Glutamatergic neuron (in vitro differentiated cells): Measurements from ENCODE around the gene XPOT. TPM values are rescaled to one million over a fixed set of nuclear protein-coding genes. Genes with fewer than 3 reads are reported as not detected.

Experiments
- DNase-seq: peaks from one replicate; pipeline ENCODE4 v3.0.0; 2022
- H3K27ac Mint-ChIP-seq: one replicate; pipeline ENCODE4 v1.8.0; 2020; ENCODE audit warnings: mild to moderate bottlenecking, mixed read lengths, inconsistent platforms; ENCODE audit not compliant: unreplicated experiment
- H3K27me3 Mint-ChIP-seq: one replicate; pipeline ENCODE4 v1.8.0; 2020; ENCODE audit warnings: mild to moderate bottlenecking, moderate library complexity, mixed read lengths, inconsistent platforms; ENCODE audit not compliant: unreplicated experiment
- H3K36me3 Mint-ChIP-seq: one replicate; pipeline ENCODE4 v1.8.0; 2020; ENCODE audit warnings: mild to moderate bottlenecking, mixed read lengths, inconsistent platforms; ENCODE audit not compliant: unreplicated experiment
- H3K4me1 Mint-ChIP-seq: one replicate; pipeline ENCODE4 v1.8.0; 2020; ENCODE audit warnings: mild to moderate bottlenecking, low read depth, mixed read lengths, inconsistent platforms; ENCODE audit not compliant: unreplicated experiment
- H3K4me3 Mint-ChIP-seq: one replicate; pipeline ENCODE4 v1.8.0; 2020; ENCODE audit warnings: mild to moderate bottlenecking, mixed read lengths, inconsistent platforms; ENCODE audit not compliant: unreplicated experiment
- H3K9me3 Mint-ChIP-seq: one replicate; pipeline ENCODE4 v1.8.0; 2020; ENCODE audit warnings: mild to moderate bottlenecking, moderate library complexity, mixed read lengths, inconsistent platforms; ENCODE audit not compliant: unreplicated experiment
- total RNA-seq: library from RNA; stranded (reverse); fragmentation: NEBNext Ultra II Directional; extraction: Animal tissue kit (Norgen Biotek cat#: 25700); gene quantifications from one replicate; pipeline ENCODE4 v1.2.1, GENCODE V29; 2021; ENCODE audit not compliant: unreplicated experiment
- TF ChIP-seq, protein P1 (sequence below): fragments of 200-600 bp; sonication (generic); IDR thresholded peaks from one replicate; pipeline ENCODE4 v1.5.0; 2021; ENCODE audit not compliant: partially characterized antibody, unreplicated experiment

XPOT gene
- total RNA-seq, 1 donor from 2014 or later: 108 TPM

DNA sequence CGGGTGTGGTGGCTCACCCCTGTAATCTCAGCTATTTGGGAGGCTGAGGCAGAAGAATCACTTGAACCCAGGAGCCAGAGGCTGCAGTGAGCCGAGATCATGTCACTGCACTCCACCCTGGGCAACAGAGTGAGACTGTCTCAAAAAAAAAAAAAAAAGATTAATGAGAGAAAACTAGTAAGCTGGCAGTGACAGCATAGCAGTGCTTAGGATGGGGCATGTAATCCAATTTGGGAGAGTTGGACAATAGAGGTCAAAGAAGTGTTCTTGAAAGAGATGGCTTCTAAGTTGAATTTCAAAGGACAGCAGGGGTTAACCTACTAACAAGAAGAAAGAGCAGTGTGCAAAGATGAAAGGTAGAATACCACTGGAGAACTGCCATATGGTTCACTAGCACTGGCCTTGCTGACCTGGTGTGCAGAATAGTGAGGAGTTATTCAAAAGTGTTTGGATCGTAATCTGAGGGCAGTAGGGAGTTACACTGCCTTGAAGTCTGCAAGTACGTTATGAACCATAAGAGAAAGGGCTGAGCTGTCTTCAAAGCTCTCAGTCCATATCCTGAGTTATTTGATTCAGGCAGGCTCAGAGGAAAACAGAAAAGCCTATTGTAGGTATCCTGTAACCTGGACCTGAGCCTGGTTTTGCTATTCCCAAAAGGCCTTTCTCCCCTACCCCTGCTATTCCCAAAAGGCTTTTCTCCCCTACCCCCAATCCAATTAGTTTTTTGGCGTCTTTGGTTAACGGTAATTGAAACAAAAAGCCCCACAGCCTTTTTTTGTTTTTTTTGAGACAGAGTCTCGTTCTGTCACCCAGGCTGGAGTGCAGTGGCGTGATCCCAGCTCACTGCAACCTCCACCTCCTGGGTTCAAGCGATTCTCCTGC, 3.4 kb downstream of the XPOT start:
- Mint-ChIP-seq H3K27ac (peak overlapping the region; percentile 3), H3K9me3 (peaks cover 8% of the 10 kb centered on the region), H3K4me3 (no peak overlapping the region), H3K27me3 (peaks cover 15% of the 10 kb centered on the region), H3K36me3 (peaks cover 3% of the 10 kb centered on the region), H3K4me1 (peaks cover 4% of the 10 kb centered on the region)
- DNase-seq: no peak
- TF ChIP-seq, protein P1, sequence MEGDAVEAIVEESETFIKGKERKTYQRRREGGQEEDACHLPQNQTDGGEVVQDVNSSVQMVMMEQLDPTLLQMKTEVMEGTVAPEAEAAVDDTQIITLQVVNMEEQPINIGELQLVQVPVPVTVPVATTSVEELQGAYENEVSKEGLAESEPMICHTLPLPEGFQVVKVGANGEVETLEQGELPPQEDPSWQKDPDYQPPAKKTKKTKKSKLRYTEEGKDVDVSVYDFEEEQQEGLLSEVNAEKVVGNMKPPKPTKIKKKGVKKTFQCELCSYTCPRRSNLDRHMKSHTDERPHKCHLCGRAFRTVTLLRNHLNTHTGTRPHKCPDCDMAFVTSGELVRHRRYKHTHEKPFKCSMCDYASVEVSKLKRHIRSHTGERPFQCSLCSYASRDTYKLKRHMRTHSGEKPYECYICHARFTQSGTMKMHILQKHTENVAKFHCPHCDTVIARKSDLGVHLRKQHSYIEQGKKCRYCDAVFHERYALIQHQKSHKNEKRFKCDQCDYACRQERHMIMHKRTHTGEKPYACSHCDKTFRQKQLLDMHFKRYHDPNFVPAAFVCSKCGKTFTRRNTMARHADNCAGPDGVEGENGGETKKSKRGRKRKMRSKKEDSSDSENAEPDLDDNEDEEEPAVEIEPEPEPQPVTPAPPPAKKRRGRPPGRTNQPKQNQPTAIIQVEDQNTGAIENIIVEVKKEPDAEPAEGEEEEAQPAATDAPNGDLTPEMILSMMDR: no peak

DNA sequence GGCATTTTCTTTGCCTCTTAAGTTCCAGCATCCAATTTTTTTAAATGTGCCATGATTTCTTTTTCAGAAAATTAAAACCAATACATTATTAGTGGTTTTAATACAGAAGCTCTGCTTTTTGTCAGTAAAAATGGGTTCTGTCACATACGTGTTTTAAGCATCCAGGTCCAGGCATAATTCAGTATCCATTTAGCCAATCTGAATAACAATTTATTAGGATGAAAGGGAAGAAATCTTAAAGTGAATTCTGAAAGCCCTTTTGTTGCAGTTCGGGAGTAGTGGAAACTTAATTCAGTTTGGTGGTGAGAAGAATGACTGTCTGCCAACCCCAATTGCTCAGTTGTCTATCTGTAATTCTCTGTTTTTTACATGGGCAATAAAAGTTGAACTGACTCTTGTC, 7.2 kb downstream of the XPOT start:
- DNase-seq: no peak
- Mint-ChIP-seq H3K4me1 (peaks cover 4% of the 10 kb centered on the region), H3K9me3 (no peaks in the 10 kb centered on the region), H3K27ac (no peak overlapping the region), H3K36me3 (peaks cover 5% of the 10 kb centered on the region), H3K27me3 (no peaks in the 10 kb centered on the region), H3K4me3 (no peak overlapping the region)
- TF ChIP-seq, protein P1: no peak

DNA sequence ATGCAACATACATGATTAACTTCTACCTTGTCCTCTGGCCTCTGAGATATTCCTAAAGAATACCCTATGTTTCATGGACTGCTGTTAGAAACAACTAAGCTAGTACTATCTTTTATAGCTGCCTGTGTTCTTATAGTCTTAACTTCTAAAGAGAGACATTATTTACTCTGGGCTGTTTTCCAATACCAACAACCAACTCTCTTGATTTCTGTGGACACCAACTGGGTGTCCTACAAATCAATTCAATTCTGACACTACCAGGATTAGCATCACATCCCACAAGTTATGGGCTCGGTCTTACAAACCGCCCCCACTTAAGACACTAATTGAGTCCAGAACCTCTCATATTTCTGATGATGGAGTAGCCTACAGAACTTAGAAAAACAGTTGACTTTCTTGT, 8.3 kb downstream of the XPOT start:
- DNase-seq: no peak
- Mint-ChIP-seq H3K9me3 (no peaks in the 10 kb centered on the region), H3K27me3 (no peaks in the 10 kb centered on the region), H3K27ac (no peak overlapping the region), H3K4me1 (peaks cover 2% of the 10 kb centered on the region), H3K4me3 (no peak overlapping the region), H3K36me3 (peaks cover 8% of the 10 kb centered on the region)
- TF ChIP-seq, protein P1: no peak

DNA sequence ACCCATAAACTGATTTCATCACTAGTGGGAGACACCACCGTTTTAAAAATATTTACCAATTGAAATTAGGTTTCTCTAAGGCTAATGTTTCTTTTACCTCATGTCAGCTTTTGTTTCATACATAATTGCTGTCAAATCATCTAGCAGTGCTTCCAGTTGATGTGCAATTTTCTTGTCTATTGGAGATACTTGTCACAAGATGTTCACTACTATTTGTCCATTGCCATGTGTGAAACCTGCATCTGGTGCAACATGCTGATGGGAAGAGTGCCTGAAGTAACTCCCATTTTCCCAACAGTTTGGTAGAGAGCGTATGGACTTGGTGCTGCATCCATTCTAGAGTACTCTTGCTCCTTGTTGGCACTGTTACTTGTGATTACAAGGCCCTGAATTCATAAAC, 9.7 kb downstream of the XPOT start:
- Mint-ChIP-seq H3K4me3 (no peak overlapping the region), H3K27me3 (no peaks in the 10 kb centered on the region), H3K36me3 (peaks cover 8% of the 10 kb centered on the region), H3K4me1 (no peaks in the 10 kb centered on the region), H3K9me3 (no peaks in the 10 kb centered on the region), H3K27ac (no peak overlapping the region)
- no peak for DNase-seq
- TF ChIP-seq, protein P1: no peak

DNA sequence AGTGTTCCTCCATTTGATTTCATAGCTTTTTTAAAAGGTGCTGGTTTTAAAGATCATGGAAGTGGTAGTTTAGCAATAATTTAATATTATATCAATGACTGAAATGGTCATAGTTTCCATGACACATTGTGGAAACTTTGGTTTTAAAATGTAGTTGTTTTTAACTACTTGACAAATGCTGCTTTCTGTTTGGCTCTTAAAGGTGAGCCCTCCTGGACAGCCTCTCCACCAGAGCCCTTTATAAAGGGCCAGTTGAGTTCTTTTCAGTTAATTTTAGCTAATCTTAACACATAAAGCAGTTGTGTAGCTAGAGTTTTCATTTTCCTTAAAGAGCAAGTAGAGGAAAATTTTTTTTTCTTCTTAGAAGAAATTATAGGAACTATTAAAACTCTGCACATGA, 14.0 kb downstream of the XPOT start:
- Mint-ChIP-seq H3K4me3 (no peak overlapping the region), H3K27me3 (no peaks in the 10 kb centered on the region), H3K9me3 (no peaks in the 10 kb centered on the region), H3K4me1 (no peaks in the 10 kb centered on the region), H3K36me3 (peaks cover 4% of the 10 kb centered on the region), H3K27ac (no peak overlapping the region)
- DNase-seq: no peak
- TF ChIP-seq, protein P1: no peak
